Esophagus muscularis mucosa (tissue), 4 donors: ENCODE results near the gene GDF15. TPM values are rescaled to one million over a fixed set of nuclear protein-coding genes. Genes with fewer than 3 reads are reported as not detected.
"Not testable (repeated sequence)": the region's sequence is repeated elsewhere in the genome, so short reads cannot be mapped to it uniquely, and the experiment has no call there.

Source experiments
- DNase-seq: peaks from one replicate; pipeline ENCODE4 v3.0.0-alpha.2; 2017; ENCODE audit errors: extremely low spot score
- H3K27ac ChIP-seq, 4 donors: fragments of 200-600 bp; sonication (generic); replicated peaks in 1 of 4; 1 replicate in 3 of 4; 2 replicates in 1 of 4; pipeline ENCODE4 v1.5.1; 2016 to 2019; ENCODE audit warnings: mild to moderate bottlenecking in 1 of 4
- H3K27me3 ChIP-seq, 4 donors: fragments of 200-600 bp; sonication (generic); one replicate each; pipeline versions ENCODE4 v1.5.1 to v1.6.0; 2016 to 2019
- H3K36me3 ChIP-seq, 4 donors: fragments of 200-600 bp; sonication (generic); one replicate each; pipeline ENCODE4 v1.5.1; 2016 to 2019
- H3K4me1 ChIP-seq, 4 donors: fragments of 200-600 bp; sonication (generic); one replicate each; pipeline ENCODE4 v1.5.1; 2016 to 2019
- H3K4me3 ChIP-seq, 4 donors: fragments of 200-600 bp; sonication (generic); 1 replicate in 2 of 4; 2 replicates in 2 of 4; pipeline ENCODE4 v1.5.1; 2016 to 2019; ENCODE audit warnings: mild to moderate bottlenecking in 4 of 4, moderate library complexity in 1 of 4
- H3K9me3 ChIP-seq, 4 donors: fragments of 200-600 bp; sonication (generic); 1 replicate in 3 of 4; 2 replicates in 1 of 4; pipeline ENCODE4 v1.5.1; 2016 to 2019
- CTCF ChIP-seq, 3 experiments: fragments of 200-600 bp in 2 of 3; fragments of 450-650 bp in 1 of 3; sonication (generic) in 2 of 3; IDR thresholded peaks; one replicate each; pipeline ENCODE4 v1.5.1; 2017 to 2019; ENCODE audit warnings: antibody characterized with exemption in 3 of 3, mild to moderate bottlenecking in 2 of 3, moderate library complexity in 1 of 3
- EP300 ChIP-seq: sonication (generic); formaldehyde crosslinking; IDR thresholded peaks from one replicate; pipeline ENCODE4 v1.6.1; 2017; ENCODE audit warnings: antibody characterized with exemption
- POLR2A ChIP-seq: fragments of 450-650 bp; IDR thresholded peaks from one replicate; pipeline ENCODE4 v1.6.1; 2017; ENCODE audit warnings: antibody characterized with exemption, moderate library complexity, mild to moderate bottlenecking, low read depth
- POLR2AphosphoS5 ChIP-seq, 2 donors: sonication (generic); formaldehyde crosslinking; IDR thresholded peaks; one replicate each; pipeline ENCODE4 v1.6.1; 2017; ENCODE audit warnings: antibody characterized with exemption in 2 of 2
- WGBS: methylation state at CpG from one replicate; pipeline ENCODE4 v1.1.5; 2018; 5-methylcytosine and 5-hydroxymethylcytosine counted together
- intact Hi-C: fragments of 100-400 bp; cut with DNase I; formaldehyde crosslinking; loops from one replicate; pipeline ENCODE4 v1.15.1; 2023
- total RNA-seq, 4 donors: library from RNA; depleted of rRNA; stranded (reverse); fragments of >200 nt; gene quantifications; one replicate each; pipeline versions ENCODE4 v1.1.0 to v1.2.1, GENCODE V29; 2016

The GDF15 gene
- total RNA-seq, 4 donors from 2014 or later, result 1.6 to 5.6 (median 3.8) TPM

- intact Hi-C loops, result no loop called here
- peaks cover 0 to 36% (median 11%) of the 10 kb centered on the region in 4 donors for H3K27me3 ChIP-seq
- 24% methylated on average over 12 of the region's 33 CpGs for WGBS
- H3K4me3 ChIP-seq, result peak within 1 kb of the TSS; percentile 24 to 52 (median 39)
- H3K36me3 ChIP-seq, result no peaks in the 10 kb centered on the region
- H3K4me1 ChIP-seq, result peaks cover 0 to 20% (median 14%) of the 10 kb centered on the region in 4 donors
- H3K9me3 ChIP-seq, result no peaks in the 10 kb centered on the region
- DNase-seq, result no peak
- peak; percentile 10 to 38 for TF ChIP-seq POLR2AphosphoS5 (IDR thresholded peaks at IDR 0.05)
- TF ChIP-seq POLR2A, result no peak
- H3K27ac ChIP-seq, result peak within 1 kb of the TSS in 1 of 4 donors; percentile 34
Measured at GRCh38 chr19:18397242-18398202, 11.6 kb downstream of the GDF15 start, which contains the start of gene LRRC25. Gene LRRC25 (minus strand): TSS chr19:18397622. CDS start chr19:18396963, 659 bp downstream.

GRCh38 chr19:18399008-18399407 lies 13.1 kb downstream of the GDF15 start:
- H3K4me3 ChIP-seq, result no peak overlapping the region
- peaks cover 0 to 36% (median 11%) of the 10 kb centered on the region in 4 donors for H3K27me3 ChIP-seq
- DNase-seq, result no peak
- H3K36me3 ChIP-seq, result no peaks in the 10 kb centered on the region
- 53% methylated on average over 6 of the region's 6 CpGs for WGBS
- H3K27ac ChIP-seq, result no peak overlapping the region
- H3K4me1 ChIP-seq, result peaks cover 0 to 20% (median 14%) of the 10 kb centered on the region in 4 donors
- intact Hi-C loops, result no loop called here
- no peaks in the 10 kb centered on the region for H3K9me3 ChIP-seq
- no peak for TF ChIP-seq CTCF (IDR thresholded peaks at IDR 0.05)
- no peak for TF ChIP-seq EP300
- no peak for TF ChIP-seq POLR2AphosphoS5 (IDR thresholded peaks at IDR 0.05)
- TF ChIP-seq POLR2A, result no peak

- DNase-seq, result no peak
- WGBS, result 40% methylated on average over 7 of the region's 7 CpGs
Measured at GRCh38 chr19:18401580-18402112, 15.7 kb downstream of the GDF15 start.

GRCh38 chr19:18402455-18403248 lies 16.7 kb downstream of the GDF15 start:
- H3K9me3 ChIP-seq, H3K4me3 ChIP-seq, H3K36me3 ChIP-seq, DNase-seq, H3K27me3 ChIP-seq, intact Hi-C loops: not testable (repeated sequence)
- 85% methylated on average over 18 of the region's 18 CpGs for WGBS
- H3K27ac ChIP-seq, result peak overlapping the region in 1 of 4 donors; percentile 27
- H3K4me1 ChIP-seq, result peaks cover 0 to 14% (median 5%) of the 10 kb centered on the region in 4 donors

More at GRCh38 chr19:18401580-18402112, 15.7 kb downstream of the GDF15 start:
- Histone ChIP-seq H3K4me1 (peaks cover 0 to 20% (median 14%) of the 10 kb centered on the region in 4 donors), H3K27me3 (peaks cover 0 to 19% (median 9%) of the 10 kb centered on the region in 4 donors), H3K4me3 (no peak overlapping the region), H3K36me3 (no peaks in the 10 kb centered on the region), H3K27ac (peak overlapping the region in 1 of 4 donors; percentile 27), H3K9me3 (no peaks in the 10 kb centered on the region)
- intact Hi-C loops, result no loop called here
- TF ChIP-seq POLR2AphosphoS5 (IDR thresholded peaks at IDR 0.05) (no peak), CTCF (IDR thresholded peaks at IDR 0.05) (peak; percentile 22 to 37 (median 33))

- H3K9me3 ChIP-seq, result not testable (repeated sequence)
Measured at GRCh38 chr19:18405754-18406153, 19.8 kb downstream of the GDF15 start.

More at GRCh38 chr19:18405754-18406153, 19.8 kb downstream of the GDF15 start:
- DNase-seq, H3K36me3 ChIP-seq, H3K27me3 ChIP-seq, H3K4me3 ChIP-seq, H3K4me1 ChIP-seq, H3K27ac ChIP-seq, intact Hi-C loops: not testable (repeated sequence)
- 93% methylated on average over 11 of the region's 11 CpGs for whole genome bisulfite sequencing
